CD4-positive, alpha-beta T cell (primary cell): ENCODE results near the gene MRPS14. TPM values are rescaled to one million over a fixed set of nuclear protein-coding genes. Genes with fewer than 3 reads are reported as not detected.

ENCODE experiments used
- ATAC-seq: fragments of 200-7000 bp; cut with Tn5 transposase; one replicate; pipeline ENCODE4 v1.10.0; 2022; ENCODE audit warnings: mild to moderate bottlenecking; ENCODE audit not compliant: poor library complexity
- CTCF ChIA-PET: fragments of 350-600 bp; sonication (Branson Sonifier 250); formaldehyde crosslinking; loops from one replicate; lab custom pipeline; 2021; ENCODE audit warnings: antibody characterized with exemption, inconsistent platforms; lab: Charles Lee
- POLR2A ChIA-PET: fragments of 350-600 bp; sonication (Branson Sonifier 250); formaldehyde crosslinking; loops from one replicate; lab custom pipeline; 2021; ENCODE audit warnings: antibody characterized with exemption, inconsistent platforms; lab: Charles Lee
- DNase-seq, 14 experiments: peaks; one replicate each; pipeline ENCODE4 v3.0.0-alpha.2; 2013 to 2020; ENCODE audit warnings: mixed read lengths in 2 of 14
- H3K27ac ChIP-seq, 2 donors: one replicate each; pipeline versions ENCODE4 v1.5.1 to v1.7.0; 2013; ENCODE audit warnings: low read length in 2 of 2, low read depth in 1 of 2, mild to moderate bottlenecking in 1 of 2
- H3K27me3 ChIP-seq, 2 experiments: 1 replicate in 1 of 2; 2 replicates in 1 of 2; pipeline versions ENCODE4 v1.6.1 to v1.7.0; 2013; ENCODE audit warnings: low read length in 2 of 2, control low read depth in 1 of 2, mild to moderate bottlenecking in 1 of 2, moderate library complexity in 1 of 2; ENCODE audit not compliant: insufficient read depth in 2 of 2, control insufficient read depth in 1 of 2
- H3K36me3 ChIP-seq: one replicate; pipeline ENCODE4 v1.6.1; 2013; ENCODE audit warnings: low read length, control low read depth; ENCODE audit not compliant: insufficient read depth
- H3K4me1 ChIP-seq: one replicate; pipeline ENCODE4 v1.6.1; 2013; ENCODE audit warnings: low read length, control low read depth; ENCODE audit not compliant: insufficient read depth
- H3K4me3 ChIP-seq: one replicate; pipeline ENCODE4 v1.5.1; 2013; ENCODE audit warnings: mild to moderate bottlenecking, low read length, moderate library complexity
- H3K9me3 ChIP-seq, 2 experiments: 1 replicate in 1 of 2; 2 replicates in 1 of 2; pipeline versions ENCODE4 v1.6.1 to v1.7.0; 2013; ENCODE audit warnings: low read length in 2 of 2, mild to moderate bottlenecking in 2 of 2, control low read depth in 1 of 2, moderate library complexity in 1 of 2; ENCODE audit not compliant: control insufficient read depth in 1 of 2, insufficient read depth in 1 of 2
- H3K27ac Mint-ChIP-seq: one replicate; pipeline ENCODE4 v1.8.0; 2020; ENCODE audit warnings: mixed read lengths
- H3K27me3 Mint-ChIP-seq: one replicate; pipeline ENCODE4 v1.8.0; 2021; ENCODE audit warnings: mixed read lengths
- H3K36me3 Mint-ChIP-seq: one replicate; pipeline ENCODE4 v1.8.0; 2021; ENCODE audit warnings: low read depth, mixed read lengths
- H3K4me1 Mint-ChIP-seq: one replicate; pipeline ENCODE4 v1.8.0; 2021; ENCODE audit warnings: low read depth, mixed read lengths
- H3K4me3 Mint-ChIP-seq: one replicate; pipeline ENCODE4 v1.8.0; 2020; ENCODE audit warnings: mild to moderate bottlenecking, mixed read lengths
- H3K9me3 Mint-ChIP-seq: one replicate; pipeline ENCODE4 v1.8.0; 2020; ENCODE audit warnings: mixed read lengths
- intact Hi-C, 2 experiments: fragments of 100-400 bp; cut with DNase I in 1 of 2; cut with micrococcal nuclease in 1 of 2; formaldehyde crosslinking; loops; one replicate each; pipeline versions ENCODE4 v1.15.1 to v1.9.0; 2023 to 2025; cut with DNase I, micrococcal nuclease
- total RNA-seq, 174 experiments: library from RNA in 2 of 174; stranded (reverse) in 2 of 174; gene quantifications; one replicate each; pipeline ENCODE4 v1.2.3 and lab custom pipeline; 2021 to 2026
- TF ChIP-seq, protein P1 (sequence below): fragments of 200-600 bp; IDR thresholded peaks from one replicate; pipeline ENCODE4 v1.8.0; 2022; ENCODE audit warnings: antibody characterized with exemption, mild to moderate bottlenecking

The MRPS14 gene
- total RNA-seq, 2 experiments from 2014 or later = 8.5 to 9.6 TPM

- ATAC-seq (no peak), DNase-seq (no peak)
- H3K27me3 ChIP-seq = no peaks in the 10 kb centered on the region
- Mint-ChIP-seq H3K27me3 (no peaks in the 10 kb centered on the region), H3K9me3 (no peaks in the 10 kb centered on the region), H3K27ac (no peak overlapping the region), H3K4me3 (no peak overlapping the region), H3K36me3 (peaks cover 90% of the 10 kb centered on the region), H3K4me1 (peaks cover 21% of the 10 kb centered on the region)
- H3K27ac ChIP-seq = no peak overlapping the region
- no peak overlapping the region for H3K4me3 ChIP-seq
- CTCF ChIA-PET = interaction anchor here (0.8 kb wide), 1 partner anchor 13 kb away, joined by 4 read pairs; the partner anchor contains the start of gene MRPS14
- no peaks in the 10 kb centered on the region for H3K4me1 ChIP-seq
- POLR2A ChIA-PET = interaction anchor here (0.6 to 1.8 kb wide), 3 partner anchors 10 to 39 kb away, joined by 3 to 9 read pairs (median 7); partner anchors contain the start of genes CACYBP and MRPS14
- peaks cover 97% of the 10 kb centered on the region for H3K36me3 ChIP-seq
- TF ChIP-seq, protein P1, sequence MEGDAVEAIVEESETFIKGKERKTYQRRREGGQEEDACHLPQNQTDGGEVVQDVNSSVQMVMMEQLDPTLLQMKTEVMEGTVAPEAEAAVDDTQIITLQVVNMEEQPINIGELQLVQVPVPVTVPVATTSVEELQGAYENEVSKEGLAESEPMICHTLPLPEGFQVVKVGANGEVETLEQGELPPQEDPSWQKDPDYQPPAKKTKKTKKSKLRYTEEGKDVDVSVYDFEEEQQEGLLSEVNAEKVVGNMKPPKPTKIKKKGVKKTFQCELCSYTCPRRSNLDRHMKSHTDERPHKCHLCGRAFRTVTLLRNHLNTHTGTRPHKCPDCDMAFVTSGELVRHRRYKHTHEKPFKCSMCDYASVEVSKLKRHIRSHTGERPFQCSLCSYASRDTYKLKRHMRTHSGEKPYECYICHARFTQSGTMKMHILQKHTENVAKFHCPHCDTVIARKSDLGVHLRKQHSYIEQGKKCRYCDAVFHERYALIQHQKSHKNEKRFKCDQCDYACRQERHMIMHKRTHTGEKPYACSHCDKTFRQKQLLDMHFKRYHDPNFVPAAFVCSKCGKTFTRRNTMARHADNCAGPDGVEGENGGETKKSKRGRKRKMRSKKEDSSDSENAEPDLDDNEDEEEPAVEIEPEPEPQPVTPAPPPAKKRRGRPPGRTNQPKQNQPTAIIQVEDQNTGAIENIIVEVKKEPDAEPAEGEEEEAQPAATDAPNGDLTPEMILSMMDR = no peak
- intact Hi-C loops = loop anchor here in 1 of 2 experiments (10.0 kb wide), 1 partner anchor 1295 kb away; the partner anchor contains the start of gene KLHL20
- no peaks in the 10 kb centered on the region for H3K9me3 ChIP-seq
These were observed 13.7 kb downstream of the MRPS14 start for GRCh38 chr1:175009532-175009931.

DNA sequence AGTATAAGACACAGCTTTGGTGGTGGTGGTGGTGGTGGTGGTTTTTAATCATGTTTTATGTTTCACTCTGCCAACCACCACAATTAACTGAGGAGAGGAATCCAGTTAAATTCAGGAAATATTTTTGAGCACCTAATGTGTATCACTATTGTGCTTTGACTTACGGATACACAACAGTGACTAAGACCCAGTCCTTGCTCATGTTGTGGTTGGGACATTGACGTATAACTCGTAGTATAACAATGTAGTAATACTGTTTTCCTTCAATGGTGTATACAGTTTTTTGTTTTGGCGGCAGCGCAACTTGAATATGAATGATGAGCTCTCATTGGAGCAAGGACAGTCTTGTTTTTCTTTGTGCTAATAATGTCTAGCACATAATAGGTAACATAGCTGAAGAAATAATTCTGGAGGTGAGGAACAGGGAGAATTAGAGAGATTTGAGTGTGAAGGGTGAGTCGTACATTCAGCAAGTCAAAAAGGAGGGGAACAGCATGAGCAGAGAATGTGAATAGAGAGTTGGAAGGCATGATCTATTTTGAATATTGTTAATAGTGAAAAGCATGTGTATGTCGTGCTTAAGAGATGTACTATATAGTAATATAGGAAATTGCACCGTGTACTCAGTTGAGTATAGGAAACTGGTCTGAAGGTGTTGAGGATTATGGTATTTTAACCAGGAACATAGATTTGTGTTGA is 18.0 kb downstream of the MRPS14 start:
- Mint-ChIP-seq H3K36me3 (peaks cover 66% of the 10 kb centered on the region), H3K4me1 (peaks cover 62% of the 10 kb centered on the region), H3K9me3 (no peaks in the 10 kb centered on the region), H3K27ac (peak overlapping the region; percentile 34), H3K27me3 (no peaks in the 10 kb centered on the region), H3K4me3 (no peak overlapping the region)
- Histone ChIP-seq H3K27me3 (no peaks in the 10 kb centered on the region), H3K4me1 (peaks cover 13% of the 10 kb centered on the region), H3K9me3 (no peaks in the 10 kb centered on the region), H3K4me3 (no peak overlapping the region), H3K27ac (no peak overlapping the region), H3K36me3 (peaks cover 56% of the 10 kb centered on the region)
- POLR2A ChIA-PET = interaction anchor here (3.7 kb wide), 1 partner anchor 18 kb away, joined by 26 read pairs; the partner anchor contains the start of gene MRPS14
- no peak for ATAC-seq
- TF ChIP-seq, protein P1 = no peak
- DNase-seq = no peak
- CTCF ChIA-PET = interaction anchor here (1.3 kb wide), 1 partner anchor 16 kb away, joined by 5 read pairs; no protein-coding TSS in a partner anchor
- intact Hi-C loops = loop anchor here in 1 of 2 experiments (10.0 kb wide), 1 partner anchor 1290 kb away; the partner anchor contains the start of gene KLHL20

DNA sequence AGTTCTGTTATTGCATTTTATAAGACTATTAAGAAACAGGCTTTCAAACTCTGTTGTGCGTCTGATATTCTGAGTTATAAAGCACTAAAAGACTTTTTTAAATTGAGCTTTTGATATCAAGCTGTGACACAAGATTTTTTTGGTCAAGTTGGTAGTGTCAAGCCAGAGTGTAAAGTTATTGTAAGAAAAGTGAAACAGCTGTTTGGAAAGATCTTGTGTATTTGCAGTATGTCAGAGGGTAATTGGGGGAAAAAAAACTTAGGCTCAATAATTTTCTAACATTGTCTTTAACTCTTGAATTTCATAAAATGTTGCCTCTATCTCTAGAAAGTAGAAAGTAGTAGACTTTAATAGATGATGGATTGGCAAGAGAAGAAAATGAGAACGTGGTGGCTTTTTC is 19.7 kb downstream of the MRPS14 start:
- CTCF ChIA-PET = no interaction called here
- Histone ChIP-seq H3K27ac (no peak overlapping the region), H3K4me3 (no peak overlapping the region), H3K36me3 (peaks cover 41% of the 10 kb centered on the region), H3K4me1 (peaks cover 20% of the 10 kb centered on the region), H3K9me3 (no peaks in the 10 kb centered on the region), H3K27me3 (no peaks in the 10 kb centered on the region)
- Mint-ChIP-seq H3K36me3 (peaks cover 51% of the 10 kb centered on the region), H3K27me3 (no peaks in the 10 kb centered on the region), H3K27ac (peak overlapping the region; percentile 73), H3K4me1 (peaks cover 62% of the 10 kb centered on the region), H3K9me3 (no peaks in the 10 kb centered on the region), H3K4me3 (peak overlapping the region; percentile 76)
- intact Hi-C loops = loop anchor here in 1 of 2 experiments (5.0 to 10.0 kb wide), 3 partner anchors 846 to 1521 kb away; partner anchors contain the start of genes KLHL20 and RABGAP1L
- no peak for DNase-seq
- POLR2A ChIA-PET = interaction anchor here (1.5 to 3.7 kb wide), 2 partner anchors 12 to 20 kb away, joined by 4 to 26 read pairs; partner anchors contain the start of gene MRPS14
- TF ChIP-seq, protein P1 = no peak
- no peak for ATAC-seq
